ENCODE data around the gene DHX16. TPM values are rescaled to one million over a fixed set of nuclear protein-coding genes. Genes with fewer than 3 reads are reported as not detected.

Gene DHX16
- total RNA-seq, 2 experiments from 2014 or later = 15.9 to 16.1 TPM

DNA sequence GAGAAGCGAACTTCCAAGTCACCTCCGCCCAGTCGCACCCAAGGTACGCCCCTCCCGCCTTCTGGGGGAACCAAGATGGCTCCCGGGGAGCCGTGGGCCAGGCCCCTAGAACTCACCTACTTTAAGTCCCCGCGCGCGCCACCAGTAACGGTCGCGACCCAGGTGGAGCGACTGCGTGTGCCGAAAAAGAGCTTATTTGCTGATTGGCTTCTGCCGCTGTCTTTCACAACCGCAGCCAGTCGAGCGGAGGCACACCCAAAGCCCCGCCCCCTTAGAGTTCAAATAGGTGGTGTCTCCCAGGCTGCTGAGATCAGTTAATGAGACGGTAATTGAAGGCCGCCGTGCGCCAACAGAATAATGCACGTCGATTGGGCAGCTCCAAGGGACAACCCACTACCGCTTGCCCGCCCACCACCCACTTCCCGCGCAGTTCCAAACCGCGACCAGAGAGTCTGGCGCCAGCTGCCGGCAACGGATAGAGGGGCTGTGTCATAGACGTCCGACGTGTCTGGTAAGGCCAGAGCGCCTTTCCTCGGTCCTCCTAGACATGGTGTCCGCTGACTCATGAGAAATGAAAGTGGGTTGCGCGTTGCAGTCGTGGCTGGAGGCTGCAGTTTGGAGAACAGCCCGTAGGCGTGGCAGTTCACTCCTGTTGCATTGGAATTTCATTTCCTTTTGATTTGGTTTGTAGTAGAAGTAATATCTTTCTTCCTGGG lies 44.5 kb upstream of the DHX16 start, which contains the start of gene MDC1:
Gene MDC1 (minus strand): TSS at position 153 of the 716 bp plus-strand sequence. CDS start 2,106 bp downstream, outside the sequence.
- H3K4me1 Mint-ChIP-seq (ENCODE audit: low read depth) = peaks cover 45% of the 10 kb centered on the region
- ChIA-PET POLR2A (interaction anchor here (0.5 to 11.0 kb wide), 30 partner anchors 9 to 1097 kb away, joined by 3 to 381 read pairs (median 4); partner anchors contain the start of genes ABCF1, DHX16, GNL1 and MRPS18B), CTCF (interaction anchor here (0.6 to 20.2 kb wide), 8 partner anchors 8 to 174 kb away, joined by 3 to 526 read pairs (median 4); partner anchors contain the start of genes DHX16 and MRPS18B)
- H3K27me3 Mint-ChIP-seq = no peaks in the 10 kb centered on the region
- DNase-seq (peak; percentile 96 to 100 (median 98)), ATAC-seq (ENCODE audit: poor library complexity) (peak; percentile 73)
- Histone ChIP-seq H3K36me3 (ENCODE audit: insufficient read depth, low read length) (peaks cover 22% of the 10 kb centered on the region), H3K4me3 (ENCODE audit: low read length) (peak within 1 kb of the TSS; percentile 81), H3K27ac (ENCODE audit: low read depth in 1 of 2, low read length in 2 of 2) (peak within 1 kb of the TSS; percentile 86 to 90), H3K27me3 (ENCODE audit: control insufficient read depth in 1 of 2, insufficient read depth in 2 of 2, low read length in 2 of 2) (no peaks in the 10 kb centered on the region), H3K4me1 (ENCODE audit: insufficient read depth, low read length) (peaks cover 42% of the 10 kb centered on the region), H3K9me3 (ENCODE audit: control insufficient read depth in 1 of 2, insufficient read depth in 1 of 2, low read length in 2 of 2) (no peaks in the 10 kb centered on the region)
- TF ChIP-seq CTCF (IDR thresholded peaks at IDR 0.05) = peak; percentile 45
- intact Hi-C loops (cut with DNase I, micrococcal nuclease) = loop anchor here (1.0 to 5.0 kb wide), 3 partner anchors 30 to 228 kb away; partner anchors contain the start of genes GNL1 (in 1 of the 2), HLA-E (in 1 of the 2) and PRR3 (in 1 of the 2)
- H3K36me3 Mint-ChIP-seq (ENCODE audit: low read depth) = peaks cover 68% of the 10 kb centered on the region
- H3K4me3 Mint-ChIP-seq = peak within 1 kb of the TSS; percentile 95
- H3K9me3 Mint-ChIP-seq = no peaks in the 10 kb centered on the region
- peak within 1 kb of the TSS; percentile 96 for H3K27ac Mint-ChIP-seq

GRCh38 chr6:30716879-30717128 lies 44.0 kb upstream of the DHX16 start:
- H3K4me1 Mint-ChIP-seq (ENCODE audit: low read depth) = peaks cover 41% of the 10 kb centered on the region
- no peak for ATAC-seq (ENCODE audit: poor library complexity)
- DNase-seq = no peak

DNA sequence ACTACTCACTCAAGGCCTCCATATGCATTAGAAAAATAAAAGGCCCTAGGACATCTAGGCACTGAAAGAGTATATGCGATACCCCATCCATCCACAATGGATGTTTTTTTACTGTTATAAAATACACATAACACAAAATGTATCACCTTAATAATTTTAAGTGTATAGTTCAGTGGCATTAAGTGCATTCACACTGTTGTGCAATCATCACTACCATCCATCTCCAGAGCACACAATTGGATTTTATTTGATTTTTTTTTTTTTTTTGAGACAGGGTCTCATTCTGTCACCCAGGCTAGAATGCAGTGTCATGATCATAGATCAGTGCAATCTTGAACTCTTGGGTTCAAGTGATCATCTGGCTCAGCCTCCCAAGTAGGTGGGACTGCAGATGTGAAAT lies 41.5 kb upstream of the DHX16 start:
- no peaks in the 10 kb centered on the region for H3K9me3 ChIP-seq (ENCODE audit: control insufficient read depth in 1 of 2, insufficient read depth in 1 of 2, low read length in 2 of 2)
- no peaks in the 10 kb centered on the region for H3K27me3 ChIP-seq (ENCODE audit: control insufficient read depth in 1 of 2, insufficient read depth in 2 of 2, low read length in 2 of 2)
- H3K36me3 Mint-ChIP-seq (ENCODE audit: low read depth) = peaks cover 73% of the 10 kb centered on the region
- DNase-seq (no peak), ATAC-seq (ENCODE audit: poor library complexity) (no peak)
- POLR2A ChIA-PET = no interaction called here
- intact Hi-C loops (cut with DNase I, micrococcal nuclease) = no loop called here
- H3K27me3 Mint-ChIP-seq = no peaks in the 10 kb centered on the region
- H3K27ac ChIP-seq (ENCODE audit: low read depth in 1 of 2, low read length in 2 of 2) = no peak overlapping the region
- TF ChIP-seq CTCF (IDR thresholded peaks at IDR 0.05) = no peak
- peaks cover 25% of the 10 kb centered on the region for H3K4me1 Mint-ChIP-seq (ENCODE audit: low read depth)
- no peak overlapping the region for H3K4me3 Mint-ChIP-seq
- CTCF ChIA-PET = interaction anchor here (20.2 kb wide), 1 partner anchor 36 kb away, joined by 526 read pairs; the partner anchor contains the start of gene DHX16
- H3K4me1 ChIP-seq (ENCODE audit: insufficient read depth, low read length) = peaks cover 27% of the 10 kb centered on the region
- H3K27ac Mint-ChIP-seq = no peak overlapping the region
- no peaks in the 10 kb centered on the region for H3K9me3 Mint-ChIP-seq
- H3K4me3 ChIP-seq (ENCODE audit: low read length) = no peak overlapping the region
- H3K36me3 ChIP-seq (ENCODE audit: insufficient read depth, low read length) = peaks cover 39% of the 10 kb centered on the region

More at GRCh38 chr6:30716879-30717128, 44.0 kb upstream of the DHX16 start:
- Histone ChIP-seq H3K9me3 (ENCODE audit: control insufficient read depth in 1 of 2, insufficient read depth in 1 of 2, low read length in 2 of 2) (no peaks in the 10 kb centered on the region), H3K36me3 (ENCODE audit: insufficient read depth, low read length) (peaks cover 26% of the 10 kb centered on the region), H3K27ac (ENCODE audit: low read depth in 1 of 2, low read length in 2 of 2) (peak overlapping the region; percentile 86 to 90), H3K4me3 (ENCODE audit: low read length) (peak overlapping the region; percentile 81), H3K27me3 (ENCODE audit: control insufficient read depth in 1 of 2, insufficient read depth in 2 of 2, low read length in 2 of 2) (no peaks in the 10 kb centered on the region), H3K4me1 (ENCODE audit: insufficient read depth, low read length) (peaks cover 37% of the 10 kb centered on the region)
- Mint-ChIP-seq H3K27ac (peak overlapping the region; percentile 96), H3K27me3 (no peaks in the 10 kb centered on the region), H3K4me3 (peak overlapping the region; percentile 95), H3K9me3 (no peaks in the 10 kb centered on the region), H3K36me3 (ENCODE audit: low read depth) (peaks cover 72% of the 10 kb centered on the region)
- CTCF ChIA-PET = interaction anchor here (0.6 to 20.2 kb wide), 7 partner anchors 15 to 174 kb away, joined by 3 to 526 read pairs (median 4); partner anchors contain the start of genes DHX16 and MRPS18B
- intact Hi-C loops (cut with DNase I, micrococcal nuclease) = loop anchor here (1.0 to 5.0 kb wide), 3 partner anchors 30 to 228 kb away; partner anchors contain the start of genes GNL1 (in 1 of the 2), HLA-E (in 1 of the 2) and PRR3 (in 1 of the 2)
- POLR2A ChIA-PET = interaction anchor here (0.6 to 11.0 kb wide), 27 partner anchors 10 to 1097 kb away, joined by 3 to 381 read pairs (median 4); partner anchors contain the start of genes ABCF1, DHX16, GNL1 and MRPS18B
- no peak for TF ChIP-seq CTCF (IDR thresholded peaks at IDR 0.05)
